Heart left ventricle (tissue), 16 donors: ENCODE results near the gene ACOXL. TPM values are rescaled to one million over a fixed set of nuclear protein-coding genes. Genes with fewer than 3 reads are reported as not detected.

ENCODE experiments used
- ATAC-seq, 4 donors: fragments of 200-7000 bp; cut with Tn5 transposase; one replicate each; pipeline ENCODE4 v1.9.1; 2020 to 2022; ENCODE audit warnings: moderate library complexity in 4 of 4, mild to moderate bottlenecking in 3 of 4, moderate number of reproducible peaks in 1 of 4
- DNase-seq, 5 donors: peaks; one replicate each; pipeline ENCODE4 v3.0.0-alpha.2; 2020
- H3K27ac ChIP-seq, 12 donors: fragments of 200-600 bp; sonication (generic) in 4 of 12; one replicate each; pipeline versions ENCODE4 v1.5.0 to v1.8.0; 2016 to 2022; ENCODE audit warnings: mild to moderate bottlenecking in 2 of 12
- H3K27me3 ChIP-seq, 9 donors: fragments of 200-600 bp; sonication (generic) in 2 of 9; one replicate each; pipeline versions ENCODE4 v1.5.1 to v1.8.0; 2016 to 2022; ENCODE audit warnings: mild to moderate bottlenecking in 3 of 9
- H3K36me3 ChIP-seq, 9 donors: fragments of 200-600 bp; sonication (generic) in 2 of 9; one replicate each; pipeline versions ENCODE4 v1.5.0 to v1.8.0; 2018 to 2022; ENCODE audit warnings: mild to moderate bottlenecking in 2 of 9
- H3K4me1 ChIP-seq, 12 donors: fragments of 200-600 bp; sonication (generic) in 4 of 12; one replicate each; pipeline versions ENCODE4 v1.5.0 to v1.8.0; 2016 to 2022; ENCODE audit warnings: mild to moderate bottlenecking in 3 of 12
- H3K4me3 ChIP-seq, 12 donors: fragments of 200-600 bp; sonication (generic) in 4 of 12; one replicate each; pipeline versions ENCODE4 v1.5.0 to v1.8.0; 2017 to 2022; ENCODE audit warnings: mild to moderate bottlenecking in 9 of 12, moderate library complexity in 4 of 12
- H3K9me3 ChIP-seq, 12 donors: fragments of 200-600 bp; sonication (generic) in 4 of 12; one replicate each; pipeline versions ENCODE4 v1.5.0 to v1.8.0; 2016 to 2022; ENCODE audit warnings: mild to moderate bottlenecking in 1 of 12
- CTCF ChIP-seq, 12 donors: fragments of 200-600 bp; sonication (generic) in 4 of 12; IDR thresholded peaks; one replicate each; pipeline versions ENCODE4 v1.5.0 to v1.8.0; 2018 to 2022; ENCODE audit warnings: antibody characterized with exemption in 12 of 12, mild to moderate bottlenecking in 5 of 12
- POLR2A ChIP-seq, 2 donors: fragments of 450-650 bp; IDR thresholded peaks; one replicate each; pipeline ENCODE4 v1.6.1; 2017; ENCODE audit warnings: antibody characterized with exemption in 2 of 2, mild to moderate bottlenecking in 2 of 2, moderate library complexity in 2 of 2
- WGBS, 4 donors: extraction: QIAGEN DNeasy Blood & Tissue Kit in 2 of 4; methylation state at CpG; one replicate each; pipeline versions ENCODE4 v1.1.5 to v1.1.7; 2013 to 2018; 5-methylcytosine and 5-hydroxymethylcytosine counted together
- intact Hi-C, 10 donors: fragments of 100-400 bp; cut with DNase I; formaldehyde crosslinking; loops; one replicate each; pipeline versions ENCODE4 v1.11.1 to v1.14.2; 2022
- polyA plus RNA-seq, 2 donors: library from polyadenylated mRNA; stranded (reverse); fragments of 200-250 nt; gene quantifications; one replicate each; pipeline ENCODE4 v1.2.3, GENCODE V29; 2013
- total RNA-seq, 9 donors: library from RNA; depleted of rRNA in 2 of 9; stranded (reverse); fragments of >200 nt in 2 of 9; fragmentation: NEBNext Ultra II Directional in 3 of 9; extraction: Animal tissue kit (Norgen Biotek cat#: 25700) in 3 of 9; gene quantifications; one replicate each; pipeline versions ENCODE4 v1.1.0 to v1.2.4, GENCODE V29; 2016 to 2023
- donor health status: ischemic (EF 13 %, LVEDD 7.1; RV severe dilation, severe dysfunction).
- donor health status: healthy with polysubstance abuse.
- donor health status: DM: no; HTN: yes; CAD: no.
- donor health status: DM: no; HTN: no; CAD: no.
- donor health status: ischemic (EF 25% LVEDD 6.9; RV normal size, moderate dysfunction).
- donor health status: ischemic (EF 25% LVEDD 5.7; RV mildly dilated, moderate dysfunction).
- donor health status: healthy.
- donor health status: DM: yes; HTN: yes; CAD: no.
- donor health status: ischemic (EF 35%, LVEDD 5.7; RV mildly dilated, moderate dysfunction).
- donor health status: nonischemic (EF 11% LVEDD 7.7; RV severe dilation, severe dysfunction).
- donor health status: DM: yes; HTN: yes; CAD: no.
- donor health status: PGD.
- donor health status: ischemic (EF 29% LVEDD 5.4; RV normal size, mild dysfunction).
- donor health status: nonischemic (EF 23%, LVEDD 6.1; RV moderate dilation, normal function).

Gene ACOXL
- total and polyA plus RNA-seq, 11 donors, result 0.25 TPM; not detected in 10

- intact Hi-C loops, result no loop called here
- no peak for ATAC-seq
- Histone ChIP-seq H3K36me3 (no peaks in the 10 kb centered on the region), H3K9me3 (peaks cover 0 to 4% (median 0%) of the 10 kb centered on the region in 12 donors), H3K27me3 (no peaks in the 10 kb centered on the region), H3K27ac (no peak overlapping the region), H3K4me3 (no peak overlapping the region), H3K4me1 (peaks cover 0 to 24% (median 1%) of the 10 kb centered on the region in 12 donors)
- TF ChIP-seq POLR2A (IDR thresholded peaks at IDR 0.05), result no peak
- no peak for TF ChIP-seq CTCF (IDR thresholded peaks at IDR 0.05)
- DNase-seq, result no peak
Observed at GRCh38 chr2:111028720-111029119, 296.3 kb downstream of the ACOXL start.

GRCh38 chr2:111029181-111029927 is 297.0 kb downstream of the ACOXL start:
- Histone ChIP-seq H3K4me3 (no peak overlapping the region), H3K27ac (no peak overlapping the region), H3K36me3 (no peaks in the 10 kb centered on the region), H3K4me1 (peaks cover 0 to 24% (median 1%) of the 10 kb centered on the region in 12 donors), H3K9me3 (peaks cover 0 to 4% (median 0%) of the 10 kb centered on the region in 12 donors), H3K27me3 (no peaks in the 10 kb centered on the region)
- WGBS, 4 donors, result 69 to 76% (median 75%) methylated on average over 6 to 7 of the region's 7 CpGs
- ATAC-seq, result no peak
- no peak for TF ChIP-seq POLR2A (IDR thresholded peaks at IDR 0.05)
- no peak for TF ChIP-seq CTCF (IDR thresholded peaks at IDR 0.05)
- no peak for DNase-seq
- intact Hi-C loops, result no loop called here

DNA sequence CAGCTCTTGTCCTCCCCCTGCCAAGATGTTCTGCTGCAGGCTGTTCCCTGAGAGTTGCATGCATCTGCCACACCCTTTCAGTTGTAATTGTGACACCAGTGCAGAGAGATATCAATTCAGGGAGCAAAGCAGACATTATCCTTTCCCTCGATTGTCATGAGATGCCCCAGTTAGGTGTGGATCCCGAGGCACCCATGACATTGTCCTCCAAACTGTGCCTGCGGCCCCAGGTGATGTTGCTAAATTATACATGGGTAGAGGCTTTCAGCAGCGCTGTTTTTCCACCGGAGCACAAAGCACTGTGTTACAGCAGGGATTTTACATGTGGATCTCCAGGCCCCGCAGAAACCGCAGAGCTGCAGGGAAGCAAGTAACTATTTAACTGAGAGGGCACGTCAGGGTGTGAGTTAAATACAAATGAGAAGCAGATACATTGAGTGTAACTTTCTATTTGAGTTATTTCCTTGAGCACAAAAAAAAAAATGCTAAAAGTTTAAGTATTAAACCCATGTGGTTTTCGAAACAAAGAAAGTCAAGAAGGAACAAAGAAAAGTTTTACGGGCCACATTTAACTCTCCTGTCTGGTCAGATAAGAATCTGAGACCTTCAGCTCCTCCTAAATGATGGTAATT is 298.0 kb downstream of the ACOXL start:
- TF ChIP-seq CTCF (IDR thresholded peaks at IDR 0.05) (no peak), POLR2A (IDR thresholded peaks at IDR 0.05) (no peak)
- Histone ChIP-seq H3K27me3 (no peaks in the 10 kb centered on the region), H3K27ac (no peak overlapping the region), H3K4me1 (peaks cover 0 to 24% (median 1%) of the 10 kb centered on the region in 12 donors), H3K36me3 (no peaks in the 10 kb centered on the region), H3K4me3 (no peak overlapping the region), H3K9me3 (peaks cover 0 to 4% (median 0%) of the 10 kb centered on the region in 12 donors)
- WGBS, 4 donors, result 85 to 90% (median 87%) methylated on average over 10 of the region's 10 CpGs
- intact Hi-C loops, result no loop called here
- DNase-seq (no peak), ATAC-seq (no peak)

GRCh38 chr2:111030945-111031344 is 298.6 kb downstream of the ACOXL start:
- intact Hi-C loops, result no loop called here
- Histone ChIP-seq H3K4me1 (peaks cover 0 to 24% (median 1%) of the 10 kb centered on the region in 12 donors), H3K27ac (no peak overlapping the region), H3K36me3 (no peaks in the 10 kb centered on the region), H3K4me3 (no peak overlapping the region), H3K27me3 (no peaks in the 10 kb centered on the region), H3K9me3 (peaks cover 0 to 4% (median 0%) of the 10 kb centered on the region in 12 donors)
- no peak for DNase-seq
- 36 to 56% (median 54%) methylated on average over 2 of the region's 2 CpGs for WGBS, 4 donors
- no peak for ATAC-seq
- TF ChIP-seq CTCF (IDR thresholded peaks at IDR 0.05), result no peak
- TF ChIP-seq POLR2A (IDR thresholded peaks at IDR 0.05), result no peak
